Heart right ventricle (tissue), 16 donors: ENCODE results near the gene NAA11. TPM values are rescaled to one million over a fixed set of nuclear protein-coding genes. Genes with fewer than 3 reads are reported as not detected.

Experiments used
- ATAC-seq, 8 donors: fragments of 200-7000 bp; cut with Tn5 transposase; one replicate each; pipeline ENCODE4 v1.9.1; 2020; ENCODE audit warnings: mild to moderate bottlenecking in 8 of 8, moderate library complexity in 8 of 8, moderate number of reproducible peaks in 1 of 8
- DNase-seq, 2 donors: peaks; one replicate each; pipeline ENCODE4 v3.0.0-alpha.2; 2020
- H3K27ac ChIP-seq, 10 donors: fragments of 200-600 bp; sonication (generic) in 2 of 10; one replicate each; pipeline versions ENCODE4 v1.5.0 to v1.8.0; 2020 to 2022; ENCODE audit warnings: mild to moderate bottlenecking in 3 of 10
- H3K27me3 ChIP-seq, 7 donors: fragments of 200-600 bp; one replicate each; pipeline ENCODE4 v1.8.0; 2021 to 2022; ENCODE audit warnings: mild to moderate bottlenecking in 2 of 7
- H3K36me3 ChIP-seq, 9 donors: fragments of 200-600 bp; sonication (generic) in 1 of 9; one replicate each; pipeline versions ENCODE4 v1.5.0 to v1.8.0; 2020 to 2022; ENCODE audit warnings: mild to moderate bottlenecking in 2 of 9
- H3K4me1 ChIP-seq, 9 donors: fragments of 200-600 bp; sonication (generic) in 1 of 9; one replicate each; pipeline versions ENCODE4 v1.5.0 to v1.8.0; 2020 to 2022; ENCODE audit warnings: mild to moderate bottlenecking in 4 of 9
- H3K4me3 ChIP-seq, 10 donors: fragments of 200-600 bp; sonication (generic) in 2 of 10; one replicate each; pipeline versions ENCODE4 v1.5.0 to v1.8.0; 2020 to 2022; ENCODE audit warnings: mild to moderate bottlenecking in 7 of 10, moderate library complexity in 2 of 10
- H3K9me3 ChIP-seq, 11 donors: fragments of 200-600 bp in 10 of 11; sonication (generic) in 2 of 11; one replicate each; pipeline versions ENCODE4 v1.5.0 to v1.8.0; 2013 to 2022; ENCODE audit warnings: mild to moderate bottlenecking in 2 of 11, control low read depth in 1 of 11, moderate library complexity in 1 of 11
- WGBS, 2 donors: extraction: QIAGEN DNeasy Blood & Tissue Kit; methylation state at CpG; one replicate each; pipeline ENCODE4 v1.1.7; 2013; ENCODE audit warnings: inconsistent platforms in 1 of 2; 5-methylcytosine and 5-hydroxymethylcytosine counted together
- intact Hi-C, 10 donors: fragments of 100-400 bp; cut with DNase I; formaldehyde crosslinking; loops; one replicate each; pipeline versions ENCODE4 v1.11.1 to v1.14.2; 2022
- polyA plus RNA-seq, 2 donors: library from polyadenylated mRNA; stranded (reverse); fragments of 200-250 nt; gene quantifications; one replicate each; pipeline ENCODE4 v1.2.3, GENCODE V29; 2013
- total RNA-seq, 10 donors: library from RNA; stranded (reverse); fragmentation: NEBNext Ultra II Directional in 3 of 10; extraction: Animal tissue kit (Norgen Biotek cat#: 25700) in 3 of 10; gene quantifications; one replicate each; pipeline versions ENCODE4 v1.2.1 to v1.2.4, GENCODE V29; 2021 to 2023
- TF ChIP-seq, protein P1 (sequence below), 9 donors: fragments of 200-600 bp; sonication (generic) in 2 of 9; IDR thresholded peaks; one replicate each; pipeline versions ENCODE4 v1.5.0 to v1.8.0; 2021 to 2022; ENCODE audit warnings: antibody characterized with exemption in 9 of 9, mild to moderate bottlenecking in 5 of 9, moderate library complexity in 1 of 9
- donor health status: Arrhythmogenic right ventricular cardiomyopathy.
- donor health status: ischemic (EF 13 %, LVEDD 7.1; RV severe dilation, severe dysfunction).
- donor health status: healthy with polysubstance abuse.
- donor health status: DM: no; HTN: yes; CAD: no.
- donor health status: DM: no; HTN: no; CAD: no.
- donor health status: ischemic (EF 25% LVEDD 6.9; RV normal size, moderate dysfunction).
- donor health status: ischemic (EF 25% LVEDD 5.7; RV mildly dilated, moderate dysfunction).
- donor health status: healthy.
- donor health status: DM: yes; HTN: yes; CAD: no.
- donor health status: Ischemic cardiomyopathy.
- donor health status: ischemic (EF 35%, LVEDD 5.7; RV mildly dilated, moderate dysfunction).
- donor health status: nonischemic (EF 11% LVEDD 7.7; RV severe dilation, severe dysfunction).
- donor health status: DM: yes; HTN: yes; CAD: no.
- donor health status: PGD.
- donor health status: ischemic (EF 29% LVEDD 5.4; RV normal size, mild dysfunction).
- donor health status: nonischemic (EF 23%, LVEDD 6.1; RV moderate dilation, normal function).

Gene NAA11
- total and polyA plus RNA-seq, 12 donors: not detected

DNA sequence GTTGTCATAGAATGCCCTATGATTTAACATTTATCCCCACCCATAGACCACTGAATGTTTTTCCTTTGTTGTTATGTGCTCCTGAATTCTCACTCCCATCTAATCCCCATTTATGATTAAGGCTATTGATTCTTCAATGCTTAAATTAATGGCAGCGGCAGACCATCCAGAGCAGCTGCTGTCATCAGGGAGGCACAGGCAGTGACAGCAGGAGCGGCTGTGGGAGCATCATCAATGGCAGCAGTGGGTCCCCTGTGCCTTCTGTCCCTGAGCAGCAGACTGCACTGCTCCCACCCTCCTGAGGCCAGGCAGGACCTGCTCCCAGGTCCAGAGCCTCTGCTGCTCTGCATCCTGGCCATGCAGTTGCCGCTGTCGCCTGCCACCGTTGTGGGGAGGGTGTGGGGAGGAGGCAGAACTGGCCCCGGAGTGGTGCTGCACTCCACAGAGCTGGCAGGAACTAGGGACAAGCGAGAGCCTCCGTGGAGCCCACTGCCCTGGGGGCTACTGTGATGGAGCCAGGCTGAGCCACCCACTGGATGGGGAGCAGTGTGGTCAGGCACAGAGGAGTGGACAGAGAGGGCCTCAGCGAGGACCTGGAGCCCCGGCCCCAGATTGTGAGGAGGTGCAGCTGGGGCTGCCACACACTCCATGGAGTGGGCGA is 29.0 kb downstream of the NAA11 start:
- no peaks in the 10 kb centered on the region for H3K27me3 ChIP-seq
- peak in 2 of 8 donors; percentile 14 to 17 for ATAC-seq
- H3K36me3 ChIP-seq: no peaks in the 10 kb centered on the region
- 83 to 85% methylated on average over 11 of the region's 11 CpGs for WGBS, 2 donors
- intact Hi-C loops: no loop called here
- TF ChIP-seq, protein P1, sequence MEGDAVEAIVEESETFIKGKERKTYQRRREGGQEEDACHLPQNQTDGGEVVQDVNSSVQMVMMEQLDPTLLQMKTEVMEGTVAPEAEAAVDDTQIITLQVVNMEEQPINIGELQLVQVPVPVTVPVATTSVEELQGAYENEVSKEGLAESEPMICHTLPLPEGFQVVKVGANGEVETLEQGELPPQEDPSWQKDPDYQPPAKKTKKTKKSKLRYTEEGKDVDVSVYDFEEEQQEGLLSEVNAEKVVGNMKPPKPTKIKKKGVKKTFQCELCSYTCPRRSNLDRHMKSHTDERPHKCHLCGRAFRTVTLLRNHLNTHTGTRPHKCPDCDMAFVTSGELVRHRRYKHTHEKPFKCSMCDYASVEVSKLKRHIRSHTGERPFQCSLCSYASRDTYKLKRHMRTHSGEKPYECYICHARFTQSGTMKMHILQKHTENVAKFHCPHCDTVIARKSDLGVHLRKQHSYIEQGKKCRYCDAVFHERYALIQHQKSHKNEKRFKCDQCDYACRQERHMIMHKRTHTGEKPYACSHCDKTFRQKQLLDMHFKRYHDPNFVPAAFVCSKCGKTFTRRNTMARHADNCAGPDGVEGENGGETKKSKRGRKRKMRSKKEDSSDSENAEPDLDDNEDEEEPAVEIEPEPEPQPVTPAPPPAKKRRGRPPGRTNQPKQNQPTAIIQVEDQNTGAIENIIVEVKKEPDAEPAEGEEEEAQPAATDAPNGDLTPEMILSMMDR (IDR thresholded peaks at IDR 0.05): no peak
- no peak overlapping the region for H3K27ac ChIP-seq
- no peaks in the 10 kb centered on the region for H3K9me3 ChIP-seq
- H3K4me1 ChIP-seq: no peaks in the 10 kb centered on the region
- DNase-seq: peak in 1 of 2 donors; percentile 4
- H3K4me3 ChIP-seq: no peak overlapping the region

DNA sequence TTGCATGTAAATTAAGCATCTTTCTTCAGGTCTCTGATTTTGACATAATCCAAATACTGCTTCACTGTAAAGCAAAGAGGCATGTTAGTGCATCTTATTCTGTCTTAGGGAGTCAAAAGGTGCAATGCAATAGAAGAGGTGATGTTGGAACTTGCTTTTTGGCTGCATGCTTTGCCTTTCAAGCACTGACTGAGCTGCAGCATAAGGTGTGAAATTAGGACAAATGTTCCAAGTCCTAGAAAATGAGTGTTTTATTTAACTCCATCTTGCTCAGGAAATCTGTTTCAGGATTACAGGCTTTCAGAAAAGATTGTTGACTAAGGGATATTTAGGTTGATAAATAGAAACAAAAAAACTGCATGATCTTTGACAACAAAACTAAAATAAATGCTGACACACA is 30.8 kb downstream of the NAA11 start:
- TF ChIP-seq, protein P1 (IDR thresholded peaks at IDR 0.05): no peak
- DNase-seq: no peak
- no peaks in the 10 kb centered on the region for H3K4me1 ChIP-seq
- no peak overlapping the region for H3K4me3 ChIP-seq
- H3K9me3 ChIP-seq: no peaks in the 10 kb centered on the region
- H3K27ac ChIP-seq: no peak overlapping the region
- intact Hi-C loops: no loop called here
- ATAC-seq: no peak
- no peaks in the 10 kb centered on the region for H3K27me3 ChIP-seq
- H3K36me3 ChIP-seq: no peaks in the 10 kb centered on the region

DNA sequence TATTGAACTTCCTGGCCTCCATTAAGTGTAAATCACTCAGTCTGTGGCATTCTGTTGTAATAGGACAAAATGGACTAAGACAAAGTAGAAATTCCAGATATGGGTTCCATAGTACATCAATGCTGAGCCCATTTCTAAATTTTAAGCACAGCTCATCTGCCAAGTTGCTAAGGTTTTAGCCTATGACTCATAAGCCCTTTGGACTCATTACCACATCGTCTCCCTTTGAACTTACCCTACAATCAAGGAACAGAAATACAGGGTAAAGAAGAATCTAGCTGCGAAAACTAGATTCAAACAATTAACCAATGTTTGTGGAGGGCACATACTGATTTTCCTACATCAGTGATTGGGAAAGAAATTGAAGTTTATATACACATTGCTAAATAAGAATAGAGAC is 31.8 kb downstream of the NAA11 start:
- TF ChIP-seq, protein P1 (IDR thresholded peaks at IDR 0.05): no peak
- no peaks in the 10 kb centered on the region for H3K27me3 ChIP-seq
- intact Hi-C loops: no loop called here
- 85 to 88% methylated on average over 2 of the region's 2 CpGs for WGBS, 2 donors
- H3K27ac ChIP-seq: no peak overlapping the region
- H3K4me3 ChIP-seq: no peak overlapping the region
- DNase-seq (no peak), ATAC-seq (peak in 1 of 8 donors; percentile 50)
- no peaks in the 10 kb centered on the region for H3K36me3 ChIP-seq
- no peaks in the 10 kb centered on the region for H3K4me1 ChIP-seq
- H3K9me3 ChIP-seq: no peaks in the 10 kb centered on the region

DNA sequence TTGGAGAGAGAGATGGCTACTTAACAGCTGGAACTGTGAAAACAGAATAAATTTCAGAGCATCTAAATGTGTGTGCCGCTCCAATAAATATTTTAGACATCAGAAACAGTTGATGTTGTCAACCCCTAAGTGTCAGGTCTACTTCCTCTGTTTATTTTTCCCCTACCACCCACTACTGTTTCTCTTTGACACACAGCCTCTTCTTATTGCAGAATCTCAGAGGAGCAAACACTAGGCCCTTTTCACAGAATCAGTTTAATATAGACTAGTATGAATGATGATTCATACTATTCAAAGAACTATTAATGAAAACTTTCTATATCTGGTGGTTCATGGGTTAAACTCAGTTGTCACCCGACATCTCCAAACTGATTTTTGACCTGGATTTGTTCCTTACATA is 33.9 kb downstream of the NAA11 start:
- Histone ChIP-seq H3K4me1 (no peaks in the 10 kb centered on the region), H3K36me3 (no peaks in the 10 kb centered on the region), H3K27me3 (no peaks in the 10 kb centered on the region), H3K27ac (no peak overlapping the region), H3K4me3 (no peak overlapping the region), H3K9me3 (no peaks in the 10 kb centered on the region)
- ATAC-seq (no peak), DNase-seq (no peak)
- TF ChIP-seq, protein P1 (IDR thresholded peaks at IDR 0.05): no peak
- intact Hi-C loops: no loop called here
- WGBS, 2 donors: 75 to 79% methylated on average over 2 of the region's 2 CpGs
